CD4-positive, alpha-beta T cell treated with Interleukin-4 for 4 hours (primary cell): ENCODE measurements around the gene CAPN11.
"Not testable (repeated sequence)": the region's sequence is repeated elsewhere in the genome, so short reads cannot be mapped to it uniquely, and the experiment has no call there.

Source experiments
- DNase-seq: peaks from one replicate; pipeline ENCODE4 v3.0.0-alpha.2; 2020

CAPN11 gene

DNA sequence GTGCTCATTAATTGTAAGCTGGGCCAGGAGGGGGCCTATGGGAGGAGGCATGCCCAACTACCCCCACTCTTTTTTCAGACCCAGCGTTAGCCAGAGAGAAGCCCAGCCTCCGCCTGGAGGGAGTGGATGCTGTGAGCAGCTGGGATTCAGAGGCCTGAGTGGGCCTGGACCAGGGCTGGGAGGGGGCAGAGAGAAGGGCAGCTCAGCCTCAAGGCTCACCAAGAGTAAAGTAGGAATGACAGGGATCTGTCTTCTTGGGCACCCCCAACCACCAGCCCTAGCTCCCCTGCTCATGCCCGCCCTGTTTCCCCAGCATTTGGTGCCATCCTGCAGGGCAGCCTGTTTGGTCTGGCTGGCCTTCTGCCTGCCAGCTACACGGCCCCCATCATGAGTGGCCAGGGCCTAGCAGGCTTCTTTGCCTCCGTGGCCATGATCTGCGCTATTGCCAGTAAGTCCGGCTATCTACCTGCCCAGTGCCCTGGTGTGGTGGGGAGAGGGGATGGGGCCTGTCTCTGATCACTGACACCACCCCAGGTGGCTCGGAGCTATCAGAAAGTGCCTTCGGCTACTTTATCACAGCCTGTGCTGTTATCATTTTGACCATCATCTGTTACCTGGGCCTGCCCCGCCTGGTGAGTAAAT, 71.5 kb downstream of the CAPN11 start:
- no peak for DNase-seq

DNA sequence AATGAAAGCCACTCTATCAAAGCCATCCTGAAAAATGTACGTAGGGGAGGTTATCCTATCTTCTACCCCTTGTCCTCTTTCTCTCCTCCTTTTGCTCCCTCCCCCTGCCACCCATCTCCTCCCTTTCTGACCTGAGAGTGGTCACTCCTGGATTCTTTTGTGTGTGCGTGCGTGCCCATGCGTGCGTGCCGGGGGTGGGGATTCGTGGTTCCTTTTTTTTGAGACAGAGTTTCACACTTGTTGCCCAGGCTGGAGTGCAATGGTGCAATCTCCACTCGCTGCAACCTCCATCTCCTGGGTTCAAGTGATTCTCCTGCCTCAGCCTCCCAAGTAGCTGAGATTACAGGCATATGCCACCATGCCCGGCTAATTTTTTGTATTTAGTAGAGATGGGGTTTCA, 72.8 kb downstream of the CAPN11 start:
- not testable (repeated sequence) for DNase-seq

DNA sequence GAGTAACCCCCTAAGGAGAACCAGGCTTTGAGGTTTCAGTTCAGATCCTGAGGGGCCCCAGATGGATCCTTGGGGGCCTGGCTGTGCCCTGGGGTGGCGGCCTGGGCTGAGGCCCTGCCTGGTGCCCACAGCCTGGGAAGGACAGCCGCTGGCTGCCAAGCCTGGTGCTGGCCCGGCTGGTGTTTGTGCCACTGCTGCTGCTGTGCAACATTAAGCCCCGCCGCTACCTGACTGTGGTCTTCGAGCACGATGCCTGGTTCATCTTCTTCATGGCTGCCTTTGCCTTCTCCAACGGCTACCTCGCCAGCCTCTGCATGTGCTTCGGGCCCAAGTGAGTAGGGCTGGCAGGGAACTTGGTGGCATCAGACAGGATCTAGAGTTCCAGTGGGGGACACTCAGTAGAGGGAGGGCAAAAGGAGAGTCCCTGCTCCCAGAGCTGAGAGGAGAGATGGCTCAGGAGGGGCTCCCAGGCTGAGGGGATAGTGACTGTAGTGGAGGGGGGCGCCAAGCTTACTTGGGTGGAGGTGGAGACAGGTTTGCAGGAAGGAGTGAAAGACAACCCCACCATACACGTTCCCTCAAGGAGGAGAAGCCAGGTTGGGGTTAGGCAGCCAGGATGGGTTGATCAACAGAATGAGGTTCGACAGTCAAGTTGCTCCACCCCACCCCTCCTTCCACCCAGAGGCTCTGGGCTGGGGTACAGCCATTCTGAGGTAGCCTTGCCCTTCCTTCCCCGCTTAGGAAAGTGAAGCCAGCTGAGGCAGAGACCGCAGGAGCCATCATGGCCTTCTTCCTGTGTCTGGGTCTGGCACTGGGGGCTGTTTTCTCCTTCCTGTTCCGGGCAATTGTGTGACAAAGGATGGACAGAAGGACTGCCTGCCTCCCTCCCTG, 74.3 kb downstream of the CAPN11 start:
- no peak for DNase-seq

DNA sequence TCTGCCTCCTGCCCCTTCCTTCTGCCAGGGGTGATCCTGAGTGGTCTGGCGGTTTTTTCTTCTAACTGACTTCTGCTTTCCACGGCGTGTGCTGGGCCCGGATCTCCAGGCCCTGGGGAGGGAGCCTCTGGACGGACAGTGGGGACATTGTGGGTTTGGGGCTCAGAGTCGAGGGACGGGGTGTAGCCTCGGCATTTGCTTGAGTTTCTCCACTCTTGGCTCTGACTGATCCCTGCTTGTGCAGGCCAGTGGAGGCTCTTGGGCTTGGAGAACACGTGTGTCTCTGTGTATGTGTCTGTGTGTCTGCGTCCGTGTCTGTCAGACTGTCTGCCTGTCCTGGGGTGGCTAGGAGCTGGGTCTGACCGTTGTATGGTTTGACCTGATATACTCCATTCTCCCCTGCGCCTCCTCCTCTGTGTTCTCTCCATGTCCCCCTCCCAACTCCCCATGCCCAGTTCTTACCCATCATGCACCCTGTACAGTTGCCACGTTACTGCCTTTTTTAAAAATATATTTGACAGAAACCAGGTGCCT, 75.0 kb downstream of the CAPN11 start:
- no peak for DNase-seq
